ENCODE results near the gene CERS6.

CERS6 gene

DNA sequence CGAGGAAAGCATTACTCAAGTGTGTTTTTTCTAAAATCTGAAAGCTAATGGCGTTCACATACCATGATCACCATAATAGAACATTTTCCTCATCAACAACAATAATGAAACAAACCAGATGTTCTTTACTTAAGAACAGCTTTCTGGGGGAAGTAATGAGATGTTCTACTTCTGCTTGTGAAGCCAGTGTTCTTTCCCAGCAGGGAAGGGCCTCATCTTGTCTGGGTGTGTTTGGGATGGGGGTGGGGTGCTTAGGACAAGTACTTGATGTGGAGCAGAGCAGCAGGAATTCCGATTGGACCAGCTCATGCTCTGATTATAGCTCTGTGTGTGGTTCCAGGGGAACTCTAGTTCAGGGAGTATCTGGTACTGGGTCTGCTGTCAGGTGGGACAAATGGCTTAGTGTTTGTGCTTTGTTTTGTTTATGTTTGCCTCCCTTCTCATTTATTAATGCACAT lies 183.4 kb downstream of the CERS6 start:
- no peaks in the 10 kb centered on the region for H3K27me3 ChIP-seq (replicated peaks; ENCODE audit: control insufficient read depth, insufficient read depth, low read length)
- no peak overlapping the region for H3K9ac ChIP-seq (ENCODE audit: low read length)
- peak; percentile 62 for DNase-seq (ENCODE audit: low read depth)

DNA sequence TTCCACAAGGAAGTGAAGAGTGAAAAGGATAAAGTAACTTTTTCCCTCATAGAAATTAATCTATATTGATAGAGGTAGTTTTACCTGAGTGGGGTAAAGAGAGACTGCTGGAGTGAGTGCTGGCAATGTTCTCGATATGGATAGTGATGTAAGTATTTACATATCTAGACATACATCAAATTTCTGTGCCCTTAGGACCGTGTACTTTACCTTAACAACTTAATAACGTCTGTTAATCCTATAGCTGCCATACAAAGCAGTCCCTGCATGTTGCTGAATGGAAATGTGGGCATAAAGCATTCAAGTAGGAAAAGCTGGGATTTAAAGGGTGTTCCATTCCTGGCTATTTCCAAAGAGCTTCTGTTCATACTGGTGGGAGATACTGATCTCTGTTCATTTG lies 184.0 kb downstream of the CERS6 start:
- Histone ChIP-seq H3K27me3 (replicated peaks; ENCODE audit: control insufficient read depth, insufficient read depth, low read length) (no peaks in the 10 kb centered on the region), H3K4me1 (ENCODE audit: control insufficient read depth, insufficient read depth, low read length) (peaks cover 3% of the 10 kb centered on the region)

More for the DNA sequence above, 183.4 kb downstream of the CERS6 start:
- Histone ChIP-seq H3K4me1 (ENCODE audit: control insufficient read depth, insufficient read depth, low read length) (peaks cover 3% of the 10 kb centered on the region), H3K36me3 (ENCODE audit: control insufficient read depth, insufficient read depth, low read length, severe bottlenecking) (no peaks in the 10 kb centered on the region), H3K4me3 (ENCODE audit: low read length) (no peak overlapping the region), H3K9me3 (ENCODE audit: control insufficient read depth, low read length) (no peaks in the 10 kb centered on the region)

DNA sequence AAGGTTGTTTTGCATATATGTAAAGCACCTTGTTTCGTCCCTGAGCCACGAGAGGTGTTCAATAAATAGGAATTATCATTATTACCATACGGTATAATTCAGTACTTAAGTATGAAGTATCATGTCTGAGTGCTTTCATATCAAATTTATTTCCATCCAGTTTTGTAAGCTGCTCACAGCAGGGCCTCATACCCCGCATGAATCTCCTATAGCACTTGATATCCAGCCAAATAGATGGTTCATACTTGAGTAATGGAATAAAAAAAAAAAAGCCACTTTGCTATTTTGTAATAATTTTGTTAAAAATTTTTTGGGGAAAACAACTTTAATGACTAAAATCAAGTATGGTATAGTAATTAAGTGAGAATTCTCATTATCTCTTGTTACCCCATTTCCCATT lies 185.6 kb downstream of the CERS6 start:
- H3K4me1 ChIP-seq (ENCODE audit: control insufficient read depth, insufficient read depth, low read length): no peaks in the 10 kb centered on the region
- no peak overlapping the region for H3K4me3 ChIP-seq (ENCODE audit: low read length)
- no peaks in the 10 kb centered on the region for H3K36me3 ChIP-seq (ENCODE audit: control insufficient read depth, insufficient read depth, low read length, severe bottlenecking)
- H3K9ac ChIP-seq (ENCODE audit: low read length): no peak overlapping the region
- no peak for DNase-seq (ENCODE audit: low read depth)
- H3K27me3 ChIP-seq (replicated peaks; ENCODE audit: control insufficient read depth, insufficient read depth, low read length): no peaks in the 10 kb centered on the region
- H3K9me3 ChIP-seq (ENCODE audit: control insufficient read depth, low read length): peaks cover 4% of the 10 kb centered on the region

More for the DNA sequence above, 184.0 kb downstream of the CERS6 start:
- Histone ChIP-seq H3K9ac (ENCODE audit: low read length) (no peak overlapping the region), H3K36me3 (ENCODE audit: control insufficient read depth, insufficient read depth, low read length, severe bottlenecking) (no peaks in the 10 kb centered on the region), H3K4me3 (ENCODE audit: low read length) (no peak overlapping the region), H3K9me3 (ENCODE audit: control insufficient read depth, low read length) (no peaks in the 10 kb centered on the region)
- DNase-seq (ENCODE audit: low read depth): no peak

DNA sequence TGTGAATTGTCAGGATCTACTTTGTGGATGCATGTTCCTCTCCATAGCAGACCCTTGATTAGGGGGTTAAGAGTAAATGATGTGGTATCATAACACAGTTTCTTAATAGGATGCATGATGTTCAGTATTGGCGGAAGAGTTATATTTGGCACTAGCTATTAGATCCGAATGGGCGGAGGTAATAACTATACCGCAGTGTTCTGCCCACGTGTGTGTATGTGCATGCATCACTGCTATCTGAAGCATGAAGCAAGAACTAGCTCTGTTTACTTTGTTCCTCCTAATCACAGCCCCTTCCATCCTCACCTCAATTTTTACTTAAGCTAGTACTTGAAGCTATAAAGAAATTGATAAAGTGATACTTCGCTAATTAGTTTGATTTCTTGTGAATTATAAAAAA lies 186.8 kb downstream of the CERS6 start:
- H3K9me3 ChIP-seq (ENCODE audit: control insufficient read depth, low read length): peaks cover 4% of the 10 kb centered on the region
- H3K36me3 ChIP-seq (ENCODE audit: control insufficient read depth, insufficient read depth, low read length, severe bottlenecking): no peaks in the 10 kb centered on the region
- DNase-seq (ENCODE audit: low read depth): no peak
- H3K4me1 ChIP-seq (ENCODE audit: control insufficient read depth, insufficient read depth, low read length): no peaks in the 10 kb centered on the region
- H3K4me3 ChIP-seq (ENCODE audit: low read length): no peak overlapping the region
- H3K9ac ChIP-seq (ENCODE audit: low read length): no peak overlapping the region
- no peaks in the 10 kb centered on the region for H3K27me3 ChIP-seq (replicated peaks; ENCODE audit: control insufficient read depth, insufficient read depth, low read length)

DNA sequence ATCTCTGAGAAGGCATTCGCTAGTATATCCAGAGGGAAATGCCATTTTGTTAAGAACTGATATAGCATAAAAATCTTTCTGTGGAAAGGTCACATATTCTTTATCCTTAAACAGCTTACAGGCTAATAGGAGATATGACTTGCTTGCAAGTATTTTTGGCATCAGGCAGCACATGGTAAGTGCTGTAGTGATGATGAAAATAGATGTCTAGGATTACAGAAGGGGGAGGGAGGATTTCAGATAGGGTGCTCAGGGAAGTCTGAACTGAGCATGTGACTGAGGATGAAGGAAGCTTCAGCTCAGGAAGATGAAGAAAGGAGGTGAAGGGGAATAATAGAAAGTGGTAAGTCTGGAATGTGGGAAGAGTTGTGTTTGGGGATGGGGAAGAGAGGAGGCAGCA lies 187.9 kb downstream of the CERS6 start:
- DNase-seq (ENCODE audit: low read depth): peak; percentile 35
- H3K4me1 ChIP-seq (ENCODE audit: control insufficient read depth, insufficient read depth, low read length): no peaks in the 10 kb centered on the region
- H3K36me3 ChIP-seq (ENCODE audit: control insufficient read depth, insufficient read depth, low read length, severe bottlenecking): no peaks in the 10 kb centered on the region
- no peaks in the 10 kb centered on the region for H3K27me3 ChIP-seq (replicated peaks; ENCODE audit: control insufficient read depth, insufficient read depth, low read length)
- H3K4me3 ChIP-seq (ENCODE audit: low read length): no peak overlapping the region
- peaks cover 4% of the 10 kb centered on the region for H3K9me3 ChIP-seq (ENCODE audit: control insufficient read depth, low read length)
- no peak overlapping the region for H3K9ac ChIP-seq (ENCODE audit: low read length)

DNA sequence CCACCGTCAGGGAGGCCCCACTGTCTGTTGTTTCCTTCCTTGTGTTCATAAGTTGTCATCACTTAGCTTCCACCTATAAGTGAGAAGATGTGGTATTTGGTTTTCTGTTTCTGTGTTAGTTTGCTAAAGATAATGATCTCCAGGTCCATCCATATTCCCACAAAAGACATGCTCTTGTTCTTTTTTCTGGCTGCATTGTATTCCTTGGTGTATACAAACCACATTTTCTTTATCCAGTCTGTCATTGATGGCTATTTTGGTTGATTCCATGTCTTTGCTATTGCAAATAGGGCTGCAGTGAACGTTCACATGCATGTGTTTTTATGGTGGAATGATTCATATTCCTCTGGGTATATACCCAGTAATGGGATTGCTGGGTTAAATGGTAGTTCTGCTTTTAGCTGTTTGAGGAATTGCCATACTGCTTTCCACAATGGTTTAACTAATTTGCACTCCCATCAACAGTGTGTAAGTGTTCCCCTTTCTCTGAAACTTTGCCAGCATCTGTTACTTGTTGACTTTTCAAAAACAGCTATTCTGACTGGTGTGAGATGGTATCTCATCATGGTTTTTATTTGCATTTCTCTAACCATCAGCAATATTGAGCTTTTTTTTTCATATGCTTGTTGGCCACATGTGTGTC lies 189.7 kb downstream of the CERS6 start:
- Histone ChIP-seq H3K4me3 (ENCODE audit: low read length) (no peak overlapping the region), H3K9me3 (ENCODE audit: control insufficient read depth, low read length) (peaks cover 4% of the 10 kb centered on the region), H3K4me1 (ENCODE audit: control insufficient read depth, insufficient read depth, low read length) (no peaks in the 10 kb centered on the region), H3K27me3 (replicated peaks; ENCODE audit: control insufficient read depth, insufficient read depth, low read length) (no peaks in the 10 kb centered on the region), H3K9ac (ENCODE audit: low read length) (no peak overlapping the region), H3K36me3 (ENCODE audit: control insufficient read depth, insufficient read depth, low read length, severe bottlenecking) (no peaks in the 10 kb centered on the region)
- no peak for DNase-seq (ENCODE audit: low read depth)

DNA sequence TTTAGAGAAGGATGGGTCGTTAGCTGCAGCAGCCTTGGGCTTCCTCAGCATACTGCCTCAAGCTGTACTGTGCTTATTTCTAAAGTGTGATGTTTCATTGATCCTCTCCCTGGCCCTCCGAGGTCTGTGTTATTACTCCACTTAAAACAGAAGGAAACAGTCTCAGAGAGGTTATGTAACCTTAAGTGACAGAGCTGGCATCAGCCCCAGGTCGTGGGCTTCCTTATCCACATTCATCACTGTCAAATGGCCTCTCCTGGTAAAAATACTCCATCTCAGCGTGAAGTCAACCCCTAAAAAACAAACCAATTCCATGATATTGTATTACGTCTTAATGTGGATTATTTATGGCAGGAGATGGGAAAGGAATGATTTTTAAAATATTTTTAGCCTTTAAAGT lies 193.0 kb downstream of the CERS6 start:
- H3K4me3 ChIP-seq (ENCODE audit: low read length): no peak overlapping the region
- no peak for DNase-seq (ENCODE audit: low read depth)
- H3K27me3 ChIP-seq (replicated peaks; ENCODE audit: control insufficient read depth, insufficient read depth, low read length): no peaks in the 10 kb centered on the region
- H3K9ac ChIP-seq (ENCODE audit: low read length): no peak overlapping the region
- no peaks in the 10 kb centered on the region for H3K36me3 ChIP-seq (ENCODE audit: control insufficient read depth, insufficient read depth, low read length, severe bottlenecking)
- H3K9me3 ChIP-seq (ENCODE audit: control insufficient read depth, low read length): peaks cover 4% of the 10 kb centered on the region
- H3K4me1 ChIP-seq (ENCODE audit: control insufficient read depth, insufficient read depth, low read length): peaks cover 5% of the 10 kb centered on the region

DNA sequence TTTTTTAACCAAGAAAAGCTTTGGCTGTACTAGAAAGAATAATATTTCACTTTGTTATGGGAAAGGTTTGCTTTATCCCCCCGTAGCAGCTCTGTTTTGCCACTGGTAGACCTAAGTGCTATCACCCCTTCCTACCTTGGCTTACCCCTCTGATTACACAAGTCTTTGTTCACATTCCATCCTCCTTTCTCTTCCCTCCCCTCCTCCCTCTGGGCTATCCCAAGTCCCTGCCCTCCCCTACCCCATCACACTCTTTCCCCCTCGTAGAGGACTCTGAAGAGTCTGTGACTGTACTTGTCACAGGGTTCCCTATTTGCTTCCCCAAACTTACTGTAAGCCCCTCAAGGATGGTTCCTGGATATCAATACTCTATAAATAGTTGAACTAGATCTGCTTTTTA lies 193.5 kb downstream of the CERS6 start:
- Histone ChIP-seq H3K27me3 (replicated peaks; ENCODE audit: control insufficient read depth, insufficient read depth, low read length) (no peaks in the 10 kb centered on the region), H3K9me3 (ENCODE audit: control insufficient read depth, low read length) (peaks cover 4% of the 10 kb centered on the region), H3K36me3 (ENCODE audit: control insufficient read depth, insufficient read depth, low read length, severe bottlenecking) (no peaks in the 10 kb centered on the region), H3K4me3 (ENCODE audit: low read length) (no peak overlapping the region), H3K9ac (ENCODE audit: low read length) (no peak overlapping the region), H3K4me1 (ENCODE audit: control insufficient read depth, insufficient read depth, low read length) (peaks cover 5% of the 10 kb centered on the region)
- DNase-seq (ENCODE audit: low read depth): no peak

DNA sequence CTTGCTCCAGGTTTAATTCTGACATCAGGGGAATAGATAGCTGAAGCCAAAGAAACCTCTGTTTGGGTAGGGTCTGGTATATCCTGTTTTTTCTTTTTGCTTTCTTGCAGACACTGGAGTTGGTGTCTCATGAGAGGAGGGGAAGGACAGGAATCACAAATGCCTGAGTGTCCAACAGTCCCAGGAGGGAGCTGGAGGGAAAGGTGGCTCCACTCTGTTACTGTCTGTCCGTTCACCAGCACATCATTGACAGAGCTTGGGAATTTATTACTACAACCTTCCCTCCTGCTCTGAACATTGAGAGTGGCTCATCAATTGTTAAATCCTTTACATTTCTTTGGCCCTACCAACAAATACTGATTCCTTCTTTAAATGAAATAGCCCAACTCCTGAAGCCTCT lies 194.1 kb downstream of the CERS6 start:
- no peaks in the 10 kb centered on the region for H3K36me3 ChIP-seq (ENCODE audit: control insufficient read depth, insufficient read depth, low read length, severe bottlenecking)
- no peak overlapping the region for H3K4me3 ChIP-seq (ENCODE audit: low read length)
- peaks cover 4% of the 10 kb centered on the region for H3K9me3 ChIP-seq (ENCODE audit: control insufficient read depth, low read length)
- no peak for DNase-seq (ENCODE audit: low read depth)
- no peak overlapping the region for H3K9ac ChIP-seq (ENCODE audit: low read length)
- H3K4me1 ChIP-seq (ENCODE audit: control insufficient read depth, insufficient read depth, low read length): peaks cover 5% of the 10 kb centered on the region
- H3K27me3 ChIP-seq (replicated peaks; ENCODE audit: control insufficient read depth, insufficient read depth, low read length): no peaks in the 10 kb centered on the region

DNA sequence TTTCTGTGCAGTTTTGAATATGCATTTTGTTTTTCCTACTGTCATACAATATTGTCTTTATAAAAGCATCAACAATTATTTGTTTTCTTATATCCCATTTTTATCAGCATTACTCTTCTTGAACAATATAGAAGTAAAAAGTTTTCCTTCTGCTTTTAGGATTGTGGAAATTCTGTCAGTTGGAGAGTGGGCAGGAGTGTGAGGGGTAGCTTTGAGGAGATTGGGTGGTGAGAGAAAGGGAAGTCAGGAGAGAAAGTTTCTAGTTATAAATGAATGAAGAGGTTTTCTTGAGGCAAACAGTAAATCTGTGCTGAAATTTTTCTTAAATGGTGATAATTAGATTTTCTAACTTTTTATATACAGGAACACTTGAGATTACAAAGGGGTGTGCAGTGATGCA lies 194.7 kb downstream of the CERS6 start:
- no peak for DNase-seq (ENCODE audit: low read depth)
- Histone ChIP-seq H3K27me3 (replicated peaks; ENCODE audit: control insufficient read depth, insufficient read depth, low read length) (no peaks in the 10 kb centered on the region), H3K9ac (ENCODE audit: low read length) (no peak overlapping the region), H3K36me3 (ENCODE audit: control insufficient read depth, insufficient read depth, low read length, severe bottlenecking) (no peaks in the 10 kb centered on the region), H3K4me1 (ENCODE audit: control insufficient read depth, insufficient read depth, low read length) (peaks cover 5% of the 10 kb centered on the region), H3K9me3 (ENCODE audit: control insufficient read depth, low read length) (peaks cover 2% of the 10 kb centered on the region), H3K4me3 (ENCODE audit: low read length) (no peak overlapping the region)

DNA sequence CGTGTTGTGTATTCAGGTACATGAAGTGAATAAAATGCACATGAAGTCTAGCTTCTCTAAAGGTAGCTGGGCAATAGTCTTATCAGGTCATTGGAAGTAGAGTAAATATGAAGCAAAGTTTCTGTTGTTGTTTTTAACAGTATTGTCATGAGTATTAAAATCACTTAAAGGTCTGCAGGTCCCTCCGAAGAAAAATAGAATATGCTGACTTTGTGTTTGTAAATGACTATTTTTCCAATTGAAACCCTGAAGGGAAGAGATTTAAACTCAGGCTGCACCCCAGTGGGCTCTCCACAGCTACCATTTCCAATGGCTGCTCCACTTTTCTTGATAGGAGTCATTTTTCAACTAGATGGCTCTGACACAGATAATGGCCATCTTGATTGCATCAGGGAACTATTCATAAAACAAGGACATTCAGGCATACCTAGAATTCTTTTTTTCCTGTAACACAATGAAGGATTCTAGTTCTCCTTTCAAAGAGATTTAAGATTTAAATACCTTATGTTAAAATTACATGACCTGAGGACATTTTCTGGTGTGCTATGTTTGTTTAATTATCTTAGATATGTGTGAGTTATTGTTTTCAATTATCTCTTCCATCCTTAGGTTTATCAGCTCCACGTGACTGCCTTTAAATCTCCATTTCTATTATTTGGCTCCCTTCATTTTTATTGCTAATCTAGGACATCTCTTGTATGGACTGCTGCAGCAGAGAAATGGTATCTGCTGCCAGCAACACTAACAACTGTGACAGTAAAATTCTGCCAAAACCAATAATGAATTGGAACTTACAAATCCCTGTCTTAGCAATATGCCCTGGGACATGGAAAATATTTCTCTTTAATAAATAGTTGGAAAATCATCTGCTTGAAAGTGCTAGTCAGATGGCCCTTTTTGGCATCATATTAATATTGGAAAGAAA lies 197.2 kb downstream of the CERS6 start:
- H3K4me3 ChIP-seq (ENCODE audit: low read length): no peak overlapping the region
- no peak for DNase-seq (ENCODE audit: low read depth)
- H3K9ac ChIP-seq (ENCODE audit: low read length): no peak overlapping the region
- no peaks in the 10 kb centered on the region for H3K27me3 ChIP-seq (replicated peaks; ENCODE audit: control insufficient read depth, insufficient read depth, low read length)
- no peaks in the 10 kb centered on the region for H3K9me3 ChIP-seq (ENCODE audit: control insufficient read depth, low read length)
- H3K36me3 ChIP-seq (ENCODE audit: control insufficient read depth, insufficient read depth, low read length, severe bottlenecking): no peaks in the 10 kb centered on the region
- H3K4me1 ChIP-seq (ENCODE audit: control insufficient read depth, insufficient read depth, low read length): peaks cover 5% of the 10 kb centered on the region

Measured in adipocyte (in vitro differentiated cells).